ENCODE data around the gene TOPORS. TPM values are rescaled to one million over a fixed set of nuclear protein-coding genes. Genes with fewer than 3 reads are reported as not detected.
"Not testable (repeated sequence)": the region's sequence is repeated elsewhere in the genome, so short reads cannot be mapped to it uniquely, and the experiment has no call there.

Gene TOPORS
- 11.0 TPM for polyA plus RNA-seq (2013, experiment 1 of 2; ENCODE audit: insufficient read length)
- 12.9 TPM for polyA plus RNA-seq (2013, experiment 2 of 2; ENCODE audit: insufficient read length)

DNA sequence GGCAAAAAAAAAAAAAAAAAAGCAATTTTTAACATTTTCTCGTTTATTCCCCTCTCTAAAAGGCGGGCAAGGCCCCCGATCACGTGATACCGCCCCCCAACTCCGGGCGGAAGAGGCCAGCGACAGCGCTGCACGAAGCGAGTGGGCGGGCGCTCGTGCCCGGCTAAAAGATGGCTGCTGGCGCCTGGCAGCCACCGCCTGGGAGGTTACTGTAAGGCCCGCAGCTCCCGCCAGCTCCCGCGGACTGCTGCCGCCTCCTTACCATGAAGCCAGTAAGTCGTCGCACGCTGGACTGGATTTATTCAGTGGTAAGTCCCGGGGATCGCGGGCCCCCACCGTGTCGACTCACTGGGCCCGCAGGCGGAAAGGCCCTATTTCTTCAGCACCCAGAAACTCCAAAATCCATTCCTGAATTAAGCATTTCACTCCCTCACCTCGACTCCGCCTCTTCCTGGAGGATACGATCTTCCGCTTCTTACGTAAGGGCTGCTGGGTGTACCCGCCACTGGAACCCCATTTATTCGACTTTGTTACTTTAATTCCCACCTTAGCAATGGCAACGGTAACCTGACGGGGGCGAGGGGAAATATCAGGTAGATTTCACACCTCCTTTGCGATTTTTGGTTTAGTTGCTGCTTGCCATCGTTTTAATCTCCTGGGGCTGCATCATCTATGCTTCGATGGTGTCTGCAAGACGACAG lies at the start of gene TOPORS, which contains the start of gene SMIM27:
Gene TOPORS (minus strand): TSS at position 415 of the 701 bp plus-strand sequence. CDS start 150 bp downstream, at position 265.
Gene SMIM27 (plus strand): TSS at position 156 of the 701 bp plus-strand sequence. CDS start 108 bp downstream, at position 264.
- DNase-seq = peak; percentile 90

DNA sequence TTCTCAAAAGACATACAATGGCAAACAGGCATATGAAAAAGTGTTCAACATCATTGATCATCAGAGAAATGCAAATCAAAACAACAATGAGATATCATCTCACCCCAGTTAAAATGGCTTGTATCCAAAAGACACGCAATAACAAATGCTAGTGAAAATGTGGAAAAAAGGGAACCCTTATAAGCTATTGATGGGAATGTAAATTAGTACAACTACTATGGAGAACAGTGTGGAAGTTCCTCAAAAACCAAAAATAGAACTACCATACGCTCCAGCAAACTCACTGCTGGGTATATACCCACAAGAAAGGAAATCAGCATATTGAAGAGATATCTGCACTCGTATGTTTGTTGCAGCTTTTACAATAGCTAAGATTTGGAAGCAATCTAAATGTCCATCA lies 46.6 kb upstream of the TOPORS start:
- DNase-seq = not testable (repeated sequence)

DNA sequence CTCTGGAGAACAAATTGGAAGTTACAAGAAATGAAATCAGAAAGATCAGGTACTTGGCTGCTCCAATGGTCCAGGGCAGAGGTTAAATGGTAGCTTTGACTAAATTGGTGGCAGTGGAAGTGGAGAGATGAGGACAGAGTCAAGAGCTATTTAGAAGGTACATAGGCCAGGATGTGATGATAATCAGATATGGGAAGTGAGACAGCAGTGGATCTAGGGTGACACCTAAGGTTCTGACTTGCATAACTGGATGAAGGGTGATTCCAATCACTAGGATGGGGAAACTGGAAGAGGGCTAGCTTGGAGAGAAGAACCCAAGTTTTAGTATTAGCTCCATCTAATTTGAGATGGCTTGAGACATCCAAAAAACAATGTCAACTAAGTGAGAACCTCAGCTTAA lies 44.5 kb upstream of the TOPORS start:
- no peak for DNase-seq

DNA sequence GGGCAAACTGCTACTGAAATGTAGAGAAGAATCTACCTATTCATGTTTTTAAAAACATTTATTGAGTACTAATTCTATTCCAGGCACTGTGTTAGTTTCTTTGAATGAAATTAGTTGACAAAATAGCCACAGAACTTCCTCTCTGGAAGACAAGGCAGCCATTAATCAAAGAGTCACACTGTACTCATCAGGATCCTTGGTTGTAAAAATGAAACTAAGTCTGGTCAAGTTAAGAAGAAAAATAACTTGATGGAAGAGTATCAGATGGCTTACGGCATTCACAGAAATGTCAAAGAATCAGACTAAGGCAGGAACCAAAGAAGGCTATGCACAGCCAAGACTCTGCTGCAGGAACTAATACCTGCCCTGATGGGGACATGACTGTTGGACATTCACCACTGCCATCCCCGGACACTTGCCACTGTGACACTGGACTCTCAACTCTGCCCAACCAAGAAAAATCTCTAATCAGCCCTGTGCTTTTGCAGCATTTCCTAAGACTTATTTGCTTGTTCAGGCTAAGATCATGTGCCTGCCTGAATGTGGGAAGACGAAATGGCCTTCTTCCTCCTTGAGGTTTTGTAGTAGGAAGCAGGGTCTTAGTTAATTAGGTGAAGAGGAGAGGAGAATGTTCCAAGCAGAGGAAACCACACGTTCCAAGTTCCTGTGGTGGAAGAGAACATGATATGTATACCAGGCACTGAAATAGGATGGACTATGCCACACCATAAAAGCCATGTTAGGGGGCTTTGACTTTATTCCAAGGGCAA lies 43.9 kb upstream of the TOPORS start:
- no peak for DNase-seq

DNA sequence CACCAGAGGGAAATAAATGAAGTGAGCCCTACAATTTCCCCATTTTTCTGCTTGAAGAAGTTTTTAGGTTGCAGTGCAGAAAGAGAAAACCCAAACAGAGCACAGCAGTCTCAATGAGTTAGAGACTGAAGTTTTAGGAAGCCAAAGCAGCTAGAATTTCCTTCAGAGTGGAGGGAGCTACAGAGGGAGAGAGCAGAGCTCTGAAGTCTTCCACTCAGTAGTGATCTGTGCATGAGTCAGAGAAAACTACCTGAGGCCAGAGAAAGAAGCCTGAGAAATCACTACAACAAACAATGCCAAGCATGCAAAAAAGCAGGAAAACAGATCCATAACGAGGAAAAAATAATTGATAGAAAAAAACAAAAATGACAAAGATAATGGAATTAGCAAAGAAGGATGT lies 38.5 kb upstream of the TOPORS start:
- no peak for DNase-seq

DNA sequence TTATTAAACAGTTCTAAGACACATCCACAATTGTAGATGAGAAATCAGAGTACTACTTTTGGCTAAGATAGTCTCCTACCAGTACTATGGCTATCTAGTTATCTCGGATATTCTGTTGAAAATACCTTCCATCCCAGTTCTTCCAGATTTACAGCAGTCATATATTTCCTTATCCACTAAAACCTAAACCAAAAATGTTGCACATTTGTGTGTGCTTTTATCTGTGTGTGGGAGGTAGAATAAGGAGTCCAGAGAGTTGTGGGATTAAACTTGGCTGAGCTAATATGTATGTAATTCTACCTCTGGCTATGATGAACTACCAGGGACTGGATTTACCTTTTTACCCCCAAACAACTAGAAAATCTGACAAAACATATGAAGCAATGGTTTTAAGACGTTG lies 38.1 kb upstream of the TOPORS start:
- no peak for DNase-seq

DNA sequence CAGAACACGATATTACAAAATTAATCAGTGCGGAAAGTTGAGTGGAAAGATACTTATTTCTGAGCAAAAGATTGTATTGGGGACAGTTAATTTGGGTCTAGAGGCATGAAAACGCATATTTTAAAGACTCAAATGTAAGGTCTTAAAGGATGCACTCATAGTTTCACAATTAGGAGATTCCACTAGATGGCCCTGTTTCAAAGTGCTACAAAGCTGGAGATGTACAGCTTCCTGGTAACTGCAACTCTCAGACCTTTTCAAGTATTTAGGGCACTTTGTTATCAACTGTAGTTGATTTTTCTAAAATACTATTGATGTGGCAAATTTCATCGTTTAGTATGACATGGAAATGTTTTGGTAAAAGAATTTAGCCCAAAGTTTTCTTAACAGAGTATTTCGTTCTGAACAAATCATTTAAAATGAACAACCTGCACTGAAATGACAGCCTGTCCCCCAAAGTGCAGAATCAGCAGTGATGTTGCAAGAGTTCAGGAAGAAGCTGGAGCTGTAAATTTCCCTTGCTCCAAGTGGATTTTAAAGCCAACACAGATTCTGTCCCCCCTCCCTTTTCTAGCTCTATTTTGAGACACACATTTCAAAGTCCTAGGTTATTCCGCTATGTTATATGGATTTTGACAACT lies 36.8 kb upstream of the TOPORS start:
- DNase-seq = peak; percentile 40

DNA sequence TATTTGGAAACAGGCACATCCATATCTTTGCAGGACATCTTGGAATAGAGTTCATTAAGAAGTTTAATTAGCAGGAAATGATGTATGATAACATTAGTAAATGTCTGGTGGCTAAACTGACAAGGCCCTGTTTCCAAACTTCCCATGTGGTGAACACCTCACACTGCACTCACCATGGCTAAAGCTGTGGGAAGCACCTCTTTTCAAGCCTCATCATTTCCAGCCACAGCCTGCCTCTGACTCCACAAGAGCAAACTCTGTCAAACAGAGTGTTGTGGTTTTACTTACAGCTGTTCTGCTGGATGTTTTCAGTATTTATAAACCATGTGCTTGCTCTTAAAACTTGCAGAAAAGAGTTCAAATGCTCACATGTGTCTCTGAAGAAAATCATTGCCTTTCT lies 35.5 kb upstream of the TOPORS start:
- DNase-seq = no peak

DNA sequence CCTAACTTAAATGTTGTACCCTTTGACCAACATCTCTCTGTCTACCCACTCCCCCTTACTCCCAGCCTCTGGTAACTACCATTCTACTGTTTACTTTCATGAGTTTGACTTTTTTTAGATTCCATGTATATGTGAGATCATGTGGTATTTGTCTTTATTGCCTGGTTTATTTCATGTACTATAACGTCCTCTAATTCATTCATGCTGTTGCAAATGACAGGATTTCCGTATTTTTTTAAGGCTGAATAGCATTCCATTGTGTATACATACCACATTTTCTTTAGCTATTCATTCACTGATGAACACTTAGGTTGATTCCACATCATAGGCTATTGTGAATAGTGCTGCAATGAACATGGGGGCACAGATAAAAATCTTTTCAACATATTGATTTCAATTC lies 32.4 kb upstream of the TOPORS start:
- DNase-seq = peak; percentile 52

DNA sequence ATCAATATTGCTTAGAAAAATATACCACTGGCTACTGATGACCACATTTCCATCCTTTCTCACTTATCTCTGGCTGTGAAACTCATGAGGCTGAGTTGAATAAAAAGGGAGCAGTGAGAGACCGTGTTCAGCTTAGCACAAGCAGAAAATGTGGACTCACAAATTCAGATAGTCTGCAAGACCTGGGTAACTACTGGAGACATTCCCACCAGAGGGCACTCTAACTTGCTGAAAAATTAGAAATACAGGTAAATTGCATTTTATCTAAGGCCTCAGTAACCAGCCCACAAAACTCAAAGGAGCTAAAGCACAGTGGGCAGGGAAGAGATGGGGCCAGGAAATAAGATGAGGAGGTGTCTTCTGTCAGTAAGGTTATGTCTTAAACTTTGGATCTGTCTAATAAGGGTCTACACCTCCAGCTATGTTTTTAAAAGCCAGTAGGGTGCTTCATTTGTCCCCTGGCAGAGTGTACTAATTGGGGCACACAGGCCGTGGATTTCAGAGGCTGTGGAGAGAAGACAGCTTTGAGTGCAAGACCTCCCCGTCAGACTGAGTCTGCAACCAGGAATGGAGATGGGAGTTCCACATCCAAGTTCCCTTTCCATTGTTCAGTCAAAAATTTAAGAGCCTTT lies 29.2 kb upstream of the TOPORS start:
- DNase-seq = peak; percentile 43

DNA sequence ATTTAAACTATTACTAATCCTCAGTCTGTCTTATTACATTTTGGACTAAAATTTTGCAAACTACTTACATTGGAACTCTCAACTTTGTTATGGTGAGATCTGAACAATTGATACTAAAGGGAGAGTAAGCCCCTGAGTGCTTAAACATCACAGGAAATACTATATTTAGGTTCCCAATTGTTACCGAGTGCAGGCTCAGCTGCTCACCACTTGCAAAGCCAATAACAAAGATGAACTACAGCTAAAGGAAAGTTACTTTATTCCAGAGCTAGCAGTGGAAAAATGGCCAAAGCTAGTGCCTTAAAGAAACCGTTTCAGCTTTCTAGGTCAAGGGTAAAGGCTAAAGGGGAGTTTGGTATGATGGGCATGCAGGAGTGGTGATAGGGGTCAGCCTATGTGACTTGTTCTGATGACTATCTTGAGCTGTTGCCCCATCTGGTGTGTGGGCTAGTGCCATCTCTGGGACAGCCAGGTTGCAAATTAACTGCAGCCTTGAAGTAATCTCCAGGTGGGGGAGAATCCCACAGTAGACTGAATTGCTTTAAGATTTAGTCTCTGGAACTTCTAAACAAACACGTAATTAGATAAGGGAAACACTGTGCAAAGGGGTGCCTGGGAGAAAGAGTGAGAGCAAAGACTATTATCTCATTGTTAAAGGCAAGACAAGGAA lies 28.4 kb upstream of the TOPORS start:
- DNase-seq = no peak

DNA sequence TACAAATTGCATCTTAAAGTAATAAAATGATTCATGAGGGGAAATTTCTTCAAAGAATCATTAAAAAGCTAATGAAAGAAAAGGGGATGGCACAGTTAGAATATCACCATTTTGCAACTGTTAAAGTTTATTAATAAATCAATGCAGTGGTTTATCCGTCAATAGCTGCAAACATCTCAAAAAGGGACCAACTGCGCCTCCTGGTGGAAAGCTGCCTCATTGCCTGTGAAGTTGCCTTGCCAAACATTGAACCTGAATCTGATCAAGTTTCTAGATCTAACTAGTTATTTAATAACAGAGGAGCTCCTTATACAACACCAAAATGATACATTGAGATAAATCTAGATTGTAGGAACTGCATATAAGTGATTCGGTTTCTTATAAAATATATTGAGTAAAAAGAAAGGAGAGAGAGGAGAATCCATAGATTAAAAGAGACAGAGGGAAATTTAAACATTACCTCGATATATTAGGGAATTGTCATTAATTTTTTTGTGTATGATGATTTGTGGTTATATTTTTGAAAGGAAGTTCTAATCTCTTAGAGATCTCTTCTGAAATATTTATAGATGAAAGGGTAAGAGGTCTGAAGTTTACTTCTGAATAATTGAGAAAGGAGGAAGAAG lies 27.4 kb upstream of the TOPORS start:
- peak; percentile 47 for DNase-seq

DNA sequence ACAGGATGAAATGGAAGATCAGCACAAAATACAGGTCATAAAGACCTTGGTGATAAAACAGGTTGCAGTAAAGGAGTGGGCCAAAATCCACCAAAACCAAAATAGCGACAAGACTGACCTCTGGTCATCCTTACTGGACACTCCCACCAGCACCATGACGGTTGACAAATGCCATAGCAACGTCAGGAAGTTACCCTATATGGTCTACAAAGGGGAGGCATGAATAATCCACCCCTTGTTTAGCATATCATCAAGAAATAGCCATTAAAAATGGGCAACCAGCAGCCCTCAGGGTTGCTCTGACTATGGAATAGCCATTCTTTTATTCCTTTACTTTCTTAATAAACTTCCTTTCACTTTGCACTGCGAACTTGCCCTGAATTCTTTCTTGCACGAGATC lies 26.6 kb upstream of the TOPORS start:
- no peak for DNase-seq

DNA sequence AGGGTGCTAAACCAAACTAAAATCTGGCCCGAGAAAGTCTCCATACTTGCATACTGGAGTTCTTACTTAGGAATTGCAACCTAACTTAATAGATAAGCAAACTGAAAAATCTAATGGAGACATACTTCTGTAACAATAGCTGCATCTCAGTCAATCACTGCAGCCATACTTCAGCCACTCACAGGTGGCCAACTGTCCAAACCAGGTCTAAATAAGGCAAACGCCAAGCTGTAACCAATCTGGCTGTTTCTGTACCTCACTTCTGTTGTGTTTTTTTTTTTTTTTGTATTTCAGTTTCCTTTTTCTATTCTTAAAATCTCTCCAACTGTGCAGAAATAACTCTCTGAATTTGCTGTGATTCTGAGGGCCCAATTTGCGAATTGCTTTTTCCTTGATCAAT lies 24.9 kb upstream of the TOPORS start:
- no peak for DNase-seq

DNA sequence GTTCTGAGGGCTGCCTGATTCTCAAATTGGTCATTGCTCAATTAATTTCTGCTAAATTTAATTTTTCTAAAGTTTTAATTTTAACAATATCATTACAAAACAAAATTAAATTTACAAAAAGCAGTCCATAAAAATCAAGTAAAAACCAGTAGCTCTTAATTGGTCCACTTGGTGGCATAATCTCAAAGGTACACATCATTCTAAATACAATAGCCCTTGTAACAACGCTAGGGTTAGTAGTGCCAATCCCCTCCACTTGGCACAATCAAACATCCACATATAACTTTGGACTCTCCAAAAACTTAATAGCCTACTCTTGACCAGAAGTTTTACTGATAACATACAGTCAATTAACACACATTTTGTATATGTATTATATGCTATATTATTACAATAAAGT lies 22.5 kb upstream of the TOPORS start:
- DNase-seq = no peak

DNA sequence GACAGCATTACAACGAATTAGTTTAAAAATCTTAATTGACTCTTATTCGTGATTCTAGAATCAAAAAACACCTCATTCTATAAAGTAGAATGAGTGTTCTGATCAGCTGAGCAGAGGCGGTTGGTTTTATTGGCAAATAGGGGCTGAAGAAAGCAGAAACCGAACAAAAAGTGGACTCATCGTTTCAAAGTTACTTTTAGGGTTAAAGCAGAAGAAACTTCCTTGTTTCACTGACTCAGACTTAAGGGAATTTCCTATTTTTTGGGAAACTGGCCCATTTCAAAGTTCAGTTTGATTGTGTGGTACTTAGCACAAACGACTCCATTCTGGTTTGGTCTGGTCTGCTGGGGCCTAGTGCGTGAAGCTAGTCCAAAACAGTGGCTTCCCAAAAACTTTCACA lies 21.4 kb upstream of the TOPORS start:
- no peak for DNase-seq

DNA sequence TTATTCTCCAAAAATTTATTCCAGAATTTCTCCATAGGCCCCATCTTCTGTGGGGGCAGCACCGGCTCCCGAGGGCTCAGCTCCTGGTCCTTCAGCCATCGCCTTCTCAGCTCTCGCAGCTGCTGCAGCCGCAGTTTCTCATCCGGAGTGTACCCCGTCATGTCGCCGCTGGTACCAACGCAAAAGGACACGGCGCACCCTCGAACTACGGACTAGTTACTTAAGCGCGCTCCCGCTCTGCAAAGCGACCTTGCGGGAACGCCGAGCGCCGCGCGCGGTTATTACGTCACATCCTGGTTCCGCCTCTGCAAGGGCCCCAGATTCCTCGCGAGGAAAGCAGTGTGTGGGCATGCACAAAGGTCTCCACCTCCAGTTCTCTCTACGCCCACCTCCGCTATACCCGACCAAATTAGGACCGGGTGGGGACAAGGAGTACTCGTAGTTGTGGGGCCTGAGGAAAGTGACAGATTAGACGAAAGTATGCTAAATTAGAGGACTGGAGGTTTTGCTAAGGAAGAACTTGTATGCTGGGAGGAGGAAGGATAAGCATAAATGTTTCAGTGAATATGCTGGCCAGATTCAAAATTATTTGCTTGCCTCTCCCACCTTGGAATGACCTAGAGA lies 20.6 kb upstream of the TOPORS start, which contains the start of gene NDUFB6:
Gene NDUFB6 (minus strand): TSS at position 260 of the 624 bp plus-strand sequence. CDS start 99 bp downstream, at position 161.
- DNase-seq = peak; percentile 94

DNA sequence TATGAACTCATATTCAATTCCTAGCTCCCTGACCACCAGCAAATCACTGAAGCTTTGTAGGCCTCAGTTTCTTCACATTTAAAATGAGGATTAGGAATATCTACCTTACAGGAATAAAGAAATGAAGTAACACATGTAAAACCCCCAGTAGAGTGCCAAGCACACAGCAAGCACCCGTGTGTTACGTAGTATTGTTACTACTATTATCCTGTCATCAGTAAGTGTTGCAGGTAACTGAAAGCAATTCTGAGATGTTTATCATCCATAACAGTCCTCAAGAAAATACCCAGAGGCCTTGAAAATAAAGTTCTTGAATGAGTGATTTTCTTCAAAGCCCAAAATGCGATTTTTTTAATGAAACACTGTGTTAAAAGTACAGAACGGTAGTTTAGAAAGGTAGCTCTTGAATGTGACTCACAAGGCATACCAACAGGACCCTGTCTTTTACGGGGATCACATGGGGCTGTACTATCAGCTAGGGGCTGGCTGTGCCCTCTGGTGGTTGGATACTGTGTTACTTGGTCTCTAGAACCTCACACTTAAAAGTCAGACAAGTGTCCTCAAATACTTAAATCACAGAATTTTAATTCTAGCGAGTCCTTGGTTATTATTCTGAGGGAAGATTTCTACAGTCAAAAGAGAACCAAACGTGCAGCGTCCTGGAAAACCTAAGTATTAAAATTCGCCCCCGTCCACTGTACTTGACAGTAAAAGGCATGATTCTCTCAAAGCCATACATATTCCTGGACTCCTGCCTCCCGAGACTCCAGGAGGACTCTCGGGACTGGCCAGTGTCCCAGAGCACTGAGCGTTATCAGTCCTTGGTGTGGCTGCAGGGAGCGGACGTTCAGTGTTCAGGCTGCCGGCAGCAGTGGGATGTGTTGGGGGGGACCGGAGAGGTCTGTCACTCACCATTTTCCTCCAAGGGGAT lies 19.8 kb upstream of the TOPORS start:
- DNase-seq = peak; percentile 65

DNA sequence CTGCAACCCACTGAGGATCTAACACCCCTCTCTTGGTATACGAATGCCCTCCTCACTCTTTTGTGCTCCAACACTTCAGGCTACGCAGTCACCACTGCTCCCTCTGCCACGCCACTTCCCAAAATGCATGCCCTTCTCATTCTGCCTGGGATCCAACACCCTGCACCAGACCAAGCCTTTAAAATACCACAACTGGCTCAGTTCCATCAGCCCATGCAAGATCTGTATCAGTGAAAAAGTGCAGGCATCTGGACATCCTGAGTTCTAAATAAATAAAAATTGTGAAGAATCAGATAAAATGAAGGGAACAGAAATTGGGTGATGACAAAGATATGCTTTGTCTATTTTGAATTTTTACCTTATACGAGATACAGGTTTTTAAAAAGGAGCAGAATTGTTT lies 17.9 kb upstream of the TOPORS start:
- no peak for DNase-seq

DNA sequence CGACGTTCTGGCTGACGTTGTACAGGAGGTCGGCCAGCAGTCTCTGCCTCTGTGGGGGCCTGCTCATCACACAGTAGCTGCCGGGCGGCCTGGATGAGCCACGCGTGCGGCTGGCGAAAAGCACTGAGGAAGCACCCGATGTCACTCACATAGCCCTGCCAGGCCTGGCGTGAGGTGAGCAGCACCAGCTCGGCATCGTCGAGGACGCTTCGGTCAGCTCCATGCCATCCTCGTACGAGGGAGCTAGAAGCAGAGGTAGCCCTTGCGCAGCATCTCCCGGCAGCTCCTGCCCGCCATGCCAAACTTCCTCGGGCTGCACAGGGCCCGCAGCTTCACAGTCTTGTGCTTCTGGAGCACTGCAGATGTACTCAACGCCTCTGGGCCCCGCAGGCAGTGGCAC lies 14.4 kb upstream of the TOPORS start:
- no peak for DNase-seq

Data from fibroblast of skin of scalp (primary cell).